NB4 (cell line): ENCODE data around the gene CD52.

Experiments
- POLR2A ChIP-seq: IDR thresholded peaks from 2 replicates; pipeline ENCODE4 v1.6.1; 2011; ENCODE audit warnings: mild to moderate bottlenecking; ENCODE audit not compliant: insufficient read length; ENCODE audit errors: extremely low read depth
- TF ChIP-seq, protein P1 (sequence below): IDR thresholded peaks from one replicate; pipeline ENCODE4 v1.5.1; 2012; ENCODE audit warnings: low read depth, low read length
- TF ChIP-seq, protein P2 (sequence below): IDR thresholded peaks from 2 replicates; pipeline ENCODE4 v1.6.1; 2011; ENCODE audit warnings: low read depth, low read length

- TF ChIP-seq, protein P1, sequence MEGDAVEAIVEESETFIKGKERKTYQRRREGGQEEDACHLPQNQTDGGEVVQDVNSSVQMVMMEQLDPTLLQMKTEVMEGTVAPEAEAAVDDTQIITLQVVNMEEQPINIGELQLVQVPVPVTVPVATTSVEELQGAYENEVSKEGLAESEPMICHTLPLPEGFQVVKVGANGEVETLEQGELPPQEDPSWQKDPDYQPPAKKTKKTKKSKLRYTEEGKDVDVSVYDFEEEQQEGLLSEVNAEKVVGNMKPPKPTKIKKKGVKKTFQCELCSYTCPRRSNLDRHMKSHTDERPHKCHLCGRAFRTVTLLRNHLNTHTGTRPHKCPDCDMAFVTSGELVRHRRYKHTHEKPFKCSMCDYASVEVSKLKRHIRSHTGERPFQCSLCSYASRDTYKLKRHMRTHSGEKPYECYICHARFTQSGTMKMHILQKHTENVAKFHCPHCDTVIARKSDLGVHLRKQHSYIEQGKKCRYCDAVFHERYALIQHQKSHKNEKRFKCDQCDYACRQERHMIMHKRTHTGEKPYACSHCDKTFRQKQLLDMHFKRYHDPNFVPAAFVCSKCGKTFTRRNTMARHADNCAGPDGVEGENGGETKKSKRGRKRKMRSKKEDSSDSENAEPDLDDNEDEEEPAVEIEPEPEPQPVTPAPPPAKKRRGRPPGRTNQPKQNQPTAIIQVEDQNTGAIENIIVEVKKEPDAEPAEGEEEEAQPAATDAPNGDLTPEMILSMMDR: no peak
- TF ChIP-seq POLR2A: no peak
- TF ChIP-seq, protein P2, sequence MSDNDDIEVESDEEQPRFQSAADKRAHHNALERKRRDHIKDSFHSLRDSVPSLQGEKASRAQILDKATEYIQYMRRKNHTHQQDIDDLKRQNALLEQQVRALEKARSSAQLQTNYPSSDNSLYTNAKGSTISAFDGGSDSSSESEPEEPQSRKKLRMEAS: no peak
Observed at GRCh38 chr1:26297791-26298124, 20.0 kb upstream of the CD52 start.
